ENCODE results near the gene UBAP2. TPM values are rescaled to one million over a fixed set of nuclear protein-coding genes. Genes with fewer than 3 reads are reported as not detected.
"Not testable (repeated sequence)": the region's sequence is repeated elsewhere in the genome, so short reads cannot be mapped to it uniquely, and the experiment has no call there.

The UBAP2 gene
- total and polyA plus RNA-seq, 9 donors, result 12.7 to 46.7 (median 33.4) TPM

GRCh38 chr9:34047864-34048726, 592 bp downstream of the UBAP2 start:
- Histone ChIP-seq H3K9me3 (no peaks in the 10 kb centered on the region), H3K36me3 (no peaks in the 10 kb centered on the region), H3K27me3 (no peaks in the 10 kb centered on the region), H3K4me3 (peak overlapping the region; percentile 86), H3K4me1 (ENCODE audit: insufficient read depth) (peaks cover 6% of the 10 kb centered on the region), H3K27ac (peak overlapping the region; percentile 86 to 97)
- no peak for TF ChIP-seq EP300 (IDR thresholded peaks at IDR 0.05)
- TF ChIP-seq POLR2A (IDR thresholded peaks at IDR 0.05), result no peak
- TF ChIP-seq, protein P1, sequence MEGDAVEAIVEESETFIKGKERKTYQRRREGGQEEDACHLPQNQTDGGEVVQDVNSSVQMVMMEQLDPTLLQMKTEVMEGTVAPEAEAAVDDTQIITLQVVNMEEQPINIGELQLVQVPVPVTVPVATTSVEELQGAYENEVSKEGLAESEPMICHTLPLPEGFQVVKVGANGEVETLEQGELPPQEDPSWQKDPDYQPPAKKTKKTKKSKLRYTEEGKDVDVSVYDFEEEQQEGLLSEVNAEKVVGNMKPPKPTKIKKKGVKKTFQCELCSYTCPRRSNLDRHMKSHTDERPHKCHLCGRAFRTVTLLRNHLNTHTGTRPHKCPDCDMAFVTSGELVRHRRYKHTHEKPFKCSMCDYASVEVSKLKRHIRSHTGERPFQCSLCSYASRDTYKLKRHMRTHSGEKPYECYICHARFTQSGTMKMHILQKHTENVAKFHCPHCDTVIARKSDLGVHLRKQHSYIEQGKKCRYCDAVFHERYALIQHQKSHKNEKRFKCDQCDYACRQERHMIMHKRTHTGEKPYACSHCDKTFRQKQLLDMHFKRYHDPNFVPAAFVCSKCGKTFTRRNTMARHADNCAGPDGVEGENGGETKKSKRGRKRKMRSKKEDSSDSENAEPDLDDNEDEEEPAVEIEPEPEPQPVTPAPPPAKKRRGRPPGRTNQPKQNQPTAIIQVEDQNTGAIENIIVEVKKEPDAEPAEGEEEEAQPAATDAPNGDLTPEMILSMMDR (IDR thresholded peaks at IDR 0.05), result no peak
- DNase-seq, result peak in 2 of 5 donors; percentile 45 to 64
- intact Hi-C loops (cut with DNase I), result loop anchor here in 1 of 4 donors (5.0 kb wide), 1 partner anchor 231 kb away; the partner anchor contains the start of gene UBE2R2
- 2% methylated on average over 29 of the region's 29 CpGs for WGBS, 3 donors

DNA sequence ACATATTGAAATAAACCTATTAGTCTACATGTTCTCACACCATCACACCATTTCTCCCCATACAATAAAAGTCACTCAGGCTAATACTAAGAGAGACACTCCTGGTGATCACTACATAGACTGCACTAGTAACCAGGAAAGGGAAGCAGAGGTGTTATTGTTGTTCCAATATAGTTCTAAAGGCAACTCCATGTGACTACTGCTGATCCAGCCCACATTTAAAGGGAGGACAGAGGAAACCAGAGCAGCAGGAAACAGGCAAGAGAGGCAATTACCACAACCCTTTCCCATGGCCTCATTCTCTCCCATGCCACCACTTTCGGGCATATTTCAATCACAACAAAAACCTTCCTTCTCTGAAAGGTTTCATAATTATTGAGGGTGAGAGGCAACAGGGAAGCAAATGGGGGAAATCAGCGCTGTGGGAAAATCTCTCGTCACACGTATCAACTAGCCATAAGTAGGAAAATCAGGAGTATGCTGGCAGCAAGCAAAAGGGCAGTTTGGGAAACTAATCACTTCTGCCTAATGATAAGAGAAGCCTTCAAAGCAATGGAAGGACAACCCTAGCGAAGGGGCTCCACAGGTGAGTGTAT, 1.8 kb downstream of the UBAP2 start:
- Histone ChIP-seq H3K4me3 (no peak overlapping the region), H3K36me3 (no peaks in the 10 kb centered on the region), H3K27me3 (no peaks in the 10 kb centered on the region), H3K4me1 (ENCODE audit: insufficient read depth) (peaks cover 6% of the 10 kb centered on the region), H3K9me3 (no peaks in the 10 kb centered on the region), H3K27ac (no peak overlapping the region)
- TF ChIP-seq POLR2A (IDR thresholded peaks at IDR 0.05) (no peak), EP300 (IDR thresholded peaks at IDR 0.05) (no peak)
- TF ChIP-seq, protein P1 (IDR thresholded peaks at IDR 0.05), result no peak
- intact Hi-C loops (cut with DNase I), result loop anchor here in 1 of 4 donors (5.0 kb wide), 1 partner anchor 230 kb away; the partner anchor contains the start of gene UBE2R2
- 76 to 81% (median 76%) methylated on average over 5 of the region's 5 CpGs for WGBS, 3 donors
- DNase-seq, result no peak

GRCh38 chr9:34045903-34046302, 2.8 kb downstream of the UBAP2 start:
- Histone ChIP-seq H3K4me1 (ENCODE audit: insufficient read depth) (peaks cover 6% of the 10 kb centered on the region), H3K27me3 (no peaks in the 10 kb centered on the region), H3K9me3 (no peaks in the 10 kb centered on the region), H3K36me3 (no peaks in the 10 kb centered on the region), H3K27ac (no peak overlapping the region), H3K4me3 (no peak overlapping the region)
- intact Hi-C loops (cut with DNase I), result loop anchor here in 1 of 4 donors (5.0 kb wide), 1 partner anchor 229 kb away; the partner anchor contains the start of gene UBE2R2
- TF ChIP-seq EP300 (IDR thresholded peaks at IDR 0.05), result no peak
- TF ChIP-seq, protein P1 (IDR thresholded peaks at IDR 0.05), result no peak
- no peak for TF ChIP-seq POLR2A (IDR thresholded peaks at IDR 0.05)
- DNase-seq, result no peak
- WGBS, 3 donors, result 43 to 65% (median 48%) methylated on average over 3 of the region's 3 CpGs

DNA sequence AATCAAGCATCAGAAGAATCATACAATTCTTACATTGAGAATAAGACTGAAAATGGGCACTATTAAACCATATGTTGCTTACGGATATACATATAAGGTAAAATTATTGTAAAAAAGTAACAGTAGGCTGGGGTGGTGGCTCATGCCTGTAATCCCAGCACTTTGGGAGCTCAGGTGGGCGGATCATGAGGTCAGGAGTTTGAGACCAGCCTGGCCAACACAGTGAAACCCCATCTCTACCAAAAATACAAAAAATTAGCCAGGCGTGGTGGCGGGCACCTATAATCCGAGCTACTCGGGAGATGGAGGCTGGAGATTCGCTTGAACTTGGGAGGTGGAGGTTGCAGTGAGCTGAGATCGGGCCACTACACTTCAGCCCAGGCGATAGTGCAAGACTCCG, 6.6 kb downstream of the UBAP2 start:
- WGBS, 3 donors, result 96 to 97% (median 97%) methylated on average over 10 of the region's 10 CpGs
- H3K27me3 ChIP-seq; intact Hi-C loops (cut with DNase I); H3K27ac ChIP-seq; DNase-seq; H3K4me1 ChIP-seq (ENCODE audit: insufficient read depth); H3K9me3 ChIP-seq; H3K36me3 ChIP-seq; H3K4me3 ChIP-seq: not testable (repeated sequence)

GRCh38 chr9:34038851-34039250, 9.8 kb downstream of the UBAP2 start:
- H3K4me1 ChIP-seq (ENCODE audit: insufficient read depth); H3K27me3 ChIP-seq; H3K9me3 ChIP-seq; H3K4me3 ChIP-seq; DNase-seq; H3K27ac ChIP-seq; intact Hi-C loops (cut with DNase I); H3K36me3 ChIP-seq: not testable (repeated sequence)
- WGBS, 3 donors, result 95 to 98% (median 98%) methylated on average over 24 to 37 of the region's 37 CpGs

Data from ovary (tissue), 9 donors.